ES-I3 (cell line): ENCODE data around the gene LIF.

Source experiments
- H3K36me3 ChIP-seq: 2 replicates; pipeline ENCODE4 v1.6.1; 2013; ENCODE audit warnings: mild to moderate bottlenecking, low read length, control low read depth, moderate library complexity; ENCODE audit not compliant: insufficient read depth
- H3K4me1 ChIP-seq: 2 replicates; pipeline ENCODE4 v1.6.1; 2013; ENCODE audit warnings: mild to moderate bottlenecking, control low read depth, low read length; ENCODE audit not compliant: insufficient read depth
- H3K9ac ChIP-seq: 2 replicates; pipeline ENCODE4 v1.6.1; 2013; ENCODE audit warnings: low read depth, mild to moderate bottlenecking, low read length, moderate library complexity
- H3K9me3 ChIP-seq: 2 replicates; pipeline ENCODE4 v1.6.1; 2013; ENCODE audit warnings: mild to moderate bottlenecking, low read length, moderate library complexity; ENCODE audit not compliant: control insufficient read depth, insufficient read depth

Gene LIF

GRCh38 chr22:30276039-30276438, 29.5 kb upstream of the LIF start:
- no peak overlapping the region for H3K9ac ChIP-seq
- H3K4me1 ChIP-seq = peaks cover 18% of the 10 kb centered on the region
- H3K36me3 ChIP-seq = no peaks in the 10 kb centered on the region
- H3K9me3 ChIP-seq = no peaks in the 10 kb centered on the region

GRCh38 chr22:30275625-30276024, 29.1 kb upstream of the LIF start:
- H3K4me1 ChIP-seq = peaks cover 18% of the 10 kb centered on the region
- H3K9ac ChIP-seq = no peak overlapping the region
- no peaks in the 10 kb centered on the region for H3K36me3 ChIP-seq
- H3K9me3 ChIP-seq = no peaks in the 10 kb centered on the region

- H3K9me3 ChIP-seq = no peaks in the 10 kb centered on the region
- peaks cover 18% of the 10 kb centered on the region for H3K4me1 ChIP-seq
- no peaks in the 10 kb centered on the region for H3K36me3 ChIP-seq
- no peak overlapping the region for H3K9ac ChIP-seq
Observed at GRCh38 chr22:30274437-30274812, 27.9 kb upstream of the LIF start.

GRCh38 chr22:30273711-30274436, 27.3 kb upstream of the LIF start:
- no peaks in the 10 kb centered on the region for H3K9me3 ChIP-seq
- H3K36me3 ChIP-seq = no peaks in the 10 kb centered on the region
- H3K4me1 ChIP-seq = peaks cover 18% of the 10 kb centered on the region
- no peak overlapping the region for H3K9ac ChIP-seq

GRCh38 chr22:30272781-30273601, 26.4 kb upstream of the LIF start:
- H3K4me1 ChIP-seq = peaks cover 14% of the 10 kb centered on the region
- no peak overlapping the region for H3K9ac ChIP-seq
- no peaks in the 10 kb centered on the region for H3K36me3 ChIP-seq
- H3K9me3 ChIP-seq = no peaks in the 10 kb centered on the region

- Histone ChIP-seq H3K4me1 (peaks cover 5% of the 10 kb centered on the region), H3K9me3 (no peaks in the 10 kb centered on the region), H3K36me3 (no peaks in the 10 kb centered on the region), H3K9ac (no peak overlapping the region)
Observed at GRCh38 chr22:30270832-30271231, 24.3 kb upstream of the LIF start.

GRCh38 chr22:30268331-30268730, 21.8 kb upstream of the LIF start:
- peaks cover under 1% of the 10 kb centered on the region; the same call in 1 of the 2 replicates for H3K4me1 ChIP-seq
- H3K9ac ChIP-seq = no peak overlapping the region
- H3K36me3 ChIP-seq = no peaks in the 10 kb centered on the region
- H3K9me3 ChIP-seq = no peaks in the 10 kb centered on the region

GRCh38 chr22:30267382-30268302, 21.1 kb upstream of the LIF start:
- H3K9ac ChIP-seq = no peak overlapping the region

GRCh38 chr22:30266445-30267381, 20.2 kb upstream of the LIF start, which contains the start of gene OSM:
OSM (minus strand) TSS chr22:30266851; CDS start chr22:30266799, 52 bp downstream.
- Histone ChIP-seq H3K4me1 (peaks cover 4% of the 10 kb centered on the region; the same call in 1 of the 2 replicates), H3K9ac (no peak within 1 kb of the TSS), H3K36me3 (no peaks in the 10 kb centered on the region)

More at GRCh38 chr22:30267382-30268302, 21.1 kb upstream of the LIF start:
- H3K4me1 ChIP-seq = peaks cover 4% of the 10 kb centered on the region; the same call in 1 of the 2 replicates
- H3K36me3 ChIP-seq = no peaks in the 10 kb centered on the region
- H3K9me3 ChIP-seq = no peaks in the 10 kb centered on the region

GRCh38 chr22:30265823-30266444, 19.4 kb upstream of the LIF start:
- Histone ChIP-seq H3K9ac (no peak overlapping the region), H3K9me3 (no peaks in the 10 kb centered on the region), H3K4me1 (peaks cover 4% of the 10 kb centered on the region; the same call in 1 of the 2 replicates), H3K36me3 (no peaks in the 10 kb centered on the region)

More at GRCh38 chr22:30266445-30267381, 20.2 kb upstream of the LIF start, which contains the start of gene OSM:
- no peaks in the 10 kb centered on the region for H3K9me3 ChIP-seq

GRCh38 chr22:30265131-30265720, 18.7 kb upstream of the LIF start:
- no peaks in the 10 kb centered on the region for H3K9me3 ChIP-seq
- peaks cover 4% of the 10 kb centered on the region; the same call in 1 of the 2 replicates for H3K4me1 ChIP-seq
- no peaks in the 10 kb centered on the region for H3K36me3 ChIP-seq
- H3K9ac ChIP-seq = no peak overlapping the region

GRCh38 chr22:30263883-30264282, 17.3 kb upstream of the LIF start:
- Histone ChIP-seq H3K4me1 (peaks cover 4% of the 10 kb centered on the region; the same call in 1 of the 2 replicates), H3K36me3 (no peaks in the 10 kb centered on the region), H3K9ac (no peak overlapping the region), H3K9me3 (no peaks in the 10 kb centered on the region)
